HL-60/S4 treated with phorbol 12-myristate 13-acetate at 8.2 ng/mL for 4 days and 3 days (cell line): ENCODE data around the gene NISCH.

Experiments
- in situ Hi-C: fragments of 300-500 bp; cut with MboI; formaldehyde crosslinking; loops from 2 replicates; pipeline ENCODE4 v1.15.0; 2022; ENCODE audit warnings: low sequenced_read_pairs

NISCH gene

DNA sequence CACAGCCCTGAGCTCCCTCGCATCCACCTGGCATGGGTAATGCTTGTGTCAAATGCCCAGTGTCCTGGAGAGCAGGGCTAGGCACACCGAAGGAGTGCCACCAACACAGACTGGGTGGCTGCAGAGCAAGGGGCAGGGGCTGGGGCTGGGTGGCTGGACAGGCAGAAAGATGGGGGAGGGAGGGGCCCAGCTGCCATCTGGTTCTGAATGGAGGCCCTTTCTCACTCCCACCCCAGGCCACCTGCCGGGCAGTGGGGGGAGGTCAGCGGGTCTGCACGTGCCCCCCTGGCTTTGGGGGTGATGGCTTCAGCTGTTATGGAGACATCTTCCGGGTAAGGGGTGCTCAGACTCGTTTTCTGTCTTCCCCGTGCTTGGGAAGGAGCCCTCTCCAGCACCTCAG lies 56.7 kb downstream of the NISCH start:
- in situ Hi-C loops, result no loop called here

DNA sequence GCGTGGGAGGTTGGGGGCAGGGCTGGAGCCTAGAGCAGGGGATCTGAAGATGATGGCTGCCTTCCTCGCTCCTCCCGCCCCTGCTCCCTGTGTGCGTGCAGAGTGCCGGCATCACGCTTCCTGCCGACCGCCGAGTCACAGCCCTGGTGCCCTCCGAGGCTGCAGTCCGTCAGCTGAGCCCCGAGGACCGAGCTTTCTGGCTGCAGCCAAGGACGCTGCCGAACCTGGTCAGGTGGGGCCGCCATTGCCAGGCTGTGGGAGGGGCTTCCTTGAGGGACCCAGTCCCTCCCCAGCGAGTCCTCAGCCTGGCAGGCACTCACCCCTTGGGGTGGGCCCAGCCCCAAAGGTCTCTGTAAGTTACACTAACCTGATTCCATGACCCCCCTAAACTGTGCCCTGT lies 57.3 kb downstream of the NISCH start:
- in situ Hi-C loops, result no loop called here

DNA sequence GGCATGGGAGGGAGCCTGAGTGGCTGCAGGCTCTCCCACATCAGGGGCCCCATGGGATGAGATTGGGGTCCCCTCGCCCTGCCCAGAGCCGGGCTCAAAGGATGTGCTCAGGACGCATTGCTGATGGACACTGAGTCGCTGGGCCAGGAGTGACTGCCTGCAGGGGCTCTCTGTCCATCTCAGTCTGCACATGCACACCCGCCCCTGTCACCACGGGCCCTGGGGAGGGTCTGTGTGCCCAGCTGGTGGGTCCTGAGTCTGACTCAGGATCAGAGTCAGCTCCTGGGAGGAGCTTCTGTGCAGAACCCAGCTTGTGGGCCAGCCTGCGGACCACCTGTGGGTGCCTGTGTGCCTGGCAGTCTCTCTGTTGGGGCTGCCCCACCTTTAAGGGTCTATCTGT lies 57.9 kb downstream of the NISCH start:
- in situ Hi-C loops, result no loop called here

DNA sequence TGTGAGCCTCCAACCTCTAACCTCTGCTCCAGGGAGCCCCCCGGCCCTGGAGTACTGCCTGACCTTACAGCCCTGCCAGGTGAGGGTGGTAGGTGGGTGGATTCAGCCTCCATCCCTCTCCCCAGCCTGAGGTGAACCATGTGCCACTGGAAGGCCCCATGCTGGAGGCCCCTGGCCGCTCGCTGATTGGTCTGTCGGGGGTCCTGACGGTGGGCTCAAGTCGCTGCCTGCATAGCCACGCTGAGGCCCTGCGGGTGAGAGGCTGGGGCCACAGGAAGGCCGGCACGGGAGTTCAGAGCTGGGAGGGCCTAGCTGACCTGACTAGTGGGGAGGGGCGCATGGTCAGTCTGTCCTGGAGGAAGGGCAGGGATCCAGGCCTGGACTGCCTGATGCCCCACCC lies 59.2 kb downstream of the NISCH start:
- in situ Hi-C loops, result no loop called here

DNA sequence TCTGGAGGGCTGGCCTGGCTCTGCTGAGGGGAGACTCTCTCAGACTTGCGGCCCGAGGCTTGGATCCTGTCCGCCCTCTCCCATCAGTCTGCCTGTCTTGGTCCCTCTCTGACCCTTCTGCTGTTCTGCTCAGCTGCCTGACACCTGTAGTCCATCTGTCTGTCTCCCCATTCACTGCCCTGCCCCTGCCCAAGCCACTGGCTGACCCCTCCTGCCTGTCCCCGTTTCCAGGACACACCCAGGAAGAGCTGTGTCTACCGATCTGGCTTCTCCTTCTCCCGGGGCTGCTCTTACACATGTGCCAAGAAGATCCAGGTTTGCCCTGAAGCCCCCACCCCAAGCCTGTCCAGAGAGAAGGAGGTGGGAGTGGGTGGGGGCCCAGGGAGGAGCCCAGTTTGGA lies 59.8 kb downstream of the NISCH start:
- in situ Hi-C loops, result no loop called here

DNA sequence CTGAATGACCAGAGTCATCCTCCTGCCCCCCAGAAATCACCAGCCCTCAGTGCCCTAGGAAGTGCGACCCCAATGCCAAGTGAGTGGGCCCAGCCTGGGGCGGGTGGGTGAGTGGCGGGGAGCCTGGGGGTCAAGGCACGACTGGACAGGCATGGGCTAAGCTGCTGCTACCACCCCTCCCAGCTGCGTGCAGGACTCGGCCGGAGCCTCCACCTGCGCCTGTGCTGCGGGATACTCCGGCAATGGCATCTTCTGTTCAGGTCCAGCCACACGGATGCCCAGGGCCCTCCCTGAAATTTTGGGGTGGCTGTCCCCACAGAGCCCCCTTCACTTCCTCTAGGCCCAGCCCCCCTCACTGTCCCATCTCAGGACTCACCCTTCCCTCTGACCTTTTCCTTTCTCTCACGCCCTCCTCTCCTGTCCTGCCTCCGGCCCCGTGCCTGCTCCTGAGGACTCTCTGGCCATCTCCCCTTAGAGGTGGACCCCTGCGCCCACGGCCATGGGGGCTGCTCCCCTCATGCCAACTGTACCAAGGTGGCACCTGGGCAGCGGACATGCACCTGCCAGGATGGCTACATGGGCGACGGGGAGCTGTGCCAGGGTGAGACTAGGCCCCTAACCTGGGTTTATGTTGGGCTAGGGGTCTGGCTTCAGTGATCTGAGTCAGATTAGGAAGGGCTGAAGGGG lies 61.2 kb downstream of the NISCH start:
- in situ Hi-C loops, result no loop called here

DNA sequence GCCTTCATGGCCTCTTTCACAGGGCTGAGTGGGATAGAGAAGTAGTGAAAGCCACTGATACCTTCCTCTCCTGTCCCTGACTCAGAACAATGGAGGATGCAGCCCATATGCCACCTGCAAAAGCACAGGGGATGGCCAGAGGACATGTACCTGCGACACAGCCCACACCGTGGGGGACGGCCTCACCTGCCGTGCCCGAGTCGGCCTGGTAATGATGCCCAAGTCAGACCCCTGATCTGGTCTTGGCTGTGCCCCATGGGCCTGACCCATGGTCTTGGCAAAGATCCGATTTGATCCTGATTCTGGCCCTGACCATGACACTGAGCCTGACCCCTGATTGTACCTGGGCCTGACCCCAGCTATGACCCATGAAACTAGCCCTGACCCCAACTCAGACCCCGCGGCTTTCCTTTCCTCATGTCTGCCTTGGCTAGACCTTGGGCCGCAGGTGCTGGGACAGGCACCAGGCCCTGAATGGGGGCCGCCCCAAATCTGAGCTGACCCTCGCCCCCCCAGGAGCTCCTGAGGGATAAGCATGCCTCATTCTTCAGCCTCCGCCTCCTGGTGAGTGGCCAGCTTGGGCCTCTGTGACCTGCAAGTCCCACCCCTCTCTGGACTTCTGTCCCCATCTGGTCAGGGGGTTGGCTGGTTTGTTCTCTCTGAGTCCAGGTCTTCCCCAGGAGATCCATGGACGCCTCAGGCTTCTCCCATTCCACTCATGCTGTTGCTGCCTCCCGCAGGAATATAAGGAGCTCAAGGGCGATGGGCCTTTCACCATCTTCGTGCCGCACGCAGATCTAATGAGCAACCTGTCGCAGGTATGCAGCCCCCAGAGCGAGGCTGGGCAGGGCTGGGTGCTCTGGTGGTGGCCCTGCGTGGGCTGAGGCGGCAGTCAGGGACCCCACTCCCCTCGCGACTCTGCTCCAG lies 62.7 kb downstream of the NISCH start:
- in situ Hi-C loops, result no loop called here

DNA sequence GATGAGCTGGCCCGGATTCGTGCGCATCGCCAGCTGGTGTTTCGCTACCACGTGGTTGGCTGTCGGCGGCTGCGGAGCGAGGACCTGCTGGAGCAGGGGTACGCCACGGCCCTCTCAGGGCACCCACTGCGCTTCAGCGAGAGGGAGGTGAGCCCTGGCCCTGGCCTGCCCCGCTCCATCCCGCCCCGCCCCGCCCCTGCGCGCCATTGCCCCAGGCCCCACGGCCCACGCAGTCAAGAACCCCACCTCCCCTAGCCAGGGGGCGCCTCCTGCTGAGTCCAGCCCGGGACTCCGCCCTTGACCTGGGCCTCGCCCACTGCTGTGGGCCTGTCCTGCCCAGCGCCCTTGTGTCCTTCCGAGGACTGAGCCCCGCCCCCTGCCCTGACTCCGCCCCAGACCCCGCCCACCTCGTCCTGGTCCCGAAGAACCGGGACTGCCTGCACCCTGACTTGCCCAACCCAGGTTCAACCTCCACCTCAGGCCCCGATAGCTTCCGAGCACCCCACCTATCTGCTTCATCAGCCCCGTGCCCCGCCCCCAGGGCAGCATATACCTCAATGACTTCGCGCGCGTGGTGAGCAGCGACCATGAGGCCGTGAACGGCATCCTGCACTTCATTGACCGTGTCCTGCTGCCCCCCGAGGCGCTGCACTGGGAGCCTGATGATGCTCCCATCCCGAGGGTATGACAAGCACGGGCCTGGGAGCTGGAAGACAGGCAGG lies 63.5 kb downstream of the NISCH start:
- in situ Hi-C loops, result no loop called here

DNA sequence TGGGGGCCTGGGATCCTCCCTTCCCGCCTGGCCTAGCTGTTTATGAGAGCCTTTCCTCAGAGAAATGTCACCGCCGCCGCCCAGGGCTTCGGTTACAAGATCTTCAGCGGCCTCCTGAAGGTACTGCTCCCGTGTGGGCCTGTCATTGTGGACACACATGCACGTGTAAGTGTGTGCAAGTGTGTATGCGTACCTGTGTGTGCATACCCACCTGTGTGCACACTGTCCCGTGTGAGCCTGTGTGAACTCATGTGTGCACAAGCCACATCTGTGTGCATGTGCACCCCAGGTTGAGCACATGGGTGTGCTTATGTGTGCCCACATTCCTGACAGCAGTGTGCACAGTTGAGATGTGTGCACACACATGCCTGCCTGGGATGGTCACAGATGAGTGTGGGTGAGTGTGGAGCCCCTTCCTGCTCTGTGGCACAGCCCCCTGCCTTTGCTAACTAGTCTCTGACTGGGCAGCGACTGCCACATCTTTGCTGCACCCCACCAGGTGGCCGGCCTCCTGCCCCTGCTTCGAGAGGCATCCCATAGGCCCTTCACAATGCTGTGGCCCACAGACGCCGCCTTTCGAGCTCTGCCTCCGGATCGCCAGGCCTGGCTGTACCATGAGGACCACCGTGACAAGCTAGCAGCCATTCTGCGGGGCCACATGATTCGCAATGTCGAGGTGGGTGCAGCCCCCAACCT lies 64.2 kb downstream of the NISCH start:
- in situ Hi-C loops, result no loop called here

DNA sequence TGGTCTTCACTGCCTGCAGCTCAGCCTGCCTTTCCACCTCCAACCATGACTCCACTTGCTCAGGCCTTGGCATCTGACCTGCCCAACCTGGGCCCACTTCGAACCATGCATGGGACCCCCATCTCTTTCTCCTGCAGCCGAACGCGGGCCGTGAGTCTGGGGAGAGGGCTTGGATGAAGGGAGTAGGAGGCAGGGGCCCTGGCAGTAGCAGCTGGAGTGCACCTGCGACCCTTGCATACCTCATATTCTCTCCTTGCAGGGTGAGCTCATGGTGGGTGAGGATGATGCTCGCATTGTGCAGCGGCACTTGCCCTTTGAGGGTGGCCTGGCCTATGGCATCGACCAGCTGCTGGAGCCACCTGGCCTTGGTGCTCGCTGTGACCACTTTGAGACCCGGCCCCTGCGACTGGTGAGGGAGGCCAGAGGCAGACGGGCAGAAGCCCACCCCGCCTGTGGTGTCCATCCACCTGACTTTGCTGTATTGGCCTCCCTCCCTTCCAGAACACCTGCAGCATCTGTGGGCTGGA lies 64.8 kb downstream of the NISCH start:
- in situ Hi-C loops, result no loop called here

DNA sequence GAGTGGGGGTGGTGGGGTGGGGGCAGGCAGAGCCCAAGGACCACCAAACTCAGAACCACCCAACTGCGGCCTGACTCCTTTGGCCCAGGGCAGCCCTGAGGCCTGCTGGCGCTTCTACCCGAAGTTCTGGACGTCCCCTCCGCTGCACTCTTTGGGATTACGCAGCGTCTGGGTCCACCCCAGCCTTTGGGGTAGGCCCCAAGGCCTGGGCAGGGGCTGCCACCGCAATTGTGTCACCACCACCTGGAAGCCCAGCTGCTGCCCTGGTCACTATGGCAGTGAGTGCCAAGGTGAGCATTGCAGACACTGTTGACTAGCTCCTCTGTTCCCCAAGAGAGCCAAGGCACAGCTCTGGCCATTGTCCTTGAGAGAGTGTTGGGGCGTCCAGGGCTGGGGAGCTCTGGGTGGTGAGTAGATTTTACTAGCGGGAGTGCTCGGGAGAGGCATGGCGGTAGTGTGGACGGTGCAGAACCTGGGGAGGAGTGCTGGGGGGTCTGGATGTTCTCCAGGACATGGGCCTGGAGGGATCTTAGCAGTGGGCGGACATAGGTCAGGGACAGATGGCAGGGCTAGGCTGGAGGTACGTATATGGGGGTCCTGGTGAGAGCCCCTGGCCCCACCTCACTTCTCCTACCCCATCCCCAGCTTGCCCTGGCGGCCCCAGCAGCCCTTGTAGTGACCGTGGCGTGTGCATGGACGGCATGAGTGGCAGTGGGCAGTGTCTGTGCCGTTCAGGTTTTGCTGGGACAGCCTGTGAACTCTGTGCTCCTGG lies 65.5 kb downstream of the NISCH start:
- in situ Hi-C loops, result no loop called here

DNA sequence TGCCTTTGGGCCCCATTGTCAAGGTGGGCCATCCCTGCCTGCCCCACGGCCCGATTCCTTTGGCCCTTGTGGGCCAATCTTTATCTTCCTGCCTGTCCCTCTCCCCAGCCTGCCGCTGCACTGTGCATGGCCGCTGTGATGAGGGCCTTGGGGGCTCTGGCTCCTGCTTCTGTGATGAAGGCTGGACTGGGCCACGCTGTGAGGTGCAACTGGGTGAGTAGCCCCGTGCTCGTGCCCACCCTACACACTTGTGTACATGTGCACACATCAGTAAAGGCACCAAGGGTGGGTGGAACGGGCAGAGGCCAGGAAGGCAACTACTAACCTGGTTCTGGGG lies 66.1 kb downstream of the NISCH start:
- in situ Hi-C loops, result no loop called here

DNA sequence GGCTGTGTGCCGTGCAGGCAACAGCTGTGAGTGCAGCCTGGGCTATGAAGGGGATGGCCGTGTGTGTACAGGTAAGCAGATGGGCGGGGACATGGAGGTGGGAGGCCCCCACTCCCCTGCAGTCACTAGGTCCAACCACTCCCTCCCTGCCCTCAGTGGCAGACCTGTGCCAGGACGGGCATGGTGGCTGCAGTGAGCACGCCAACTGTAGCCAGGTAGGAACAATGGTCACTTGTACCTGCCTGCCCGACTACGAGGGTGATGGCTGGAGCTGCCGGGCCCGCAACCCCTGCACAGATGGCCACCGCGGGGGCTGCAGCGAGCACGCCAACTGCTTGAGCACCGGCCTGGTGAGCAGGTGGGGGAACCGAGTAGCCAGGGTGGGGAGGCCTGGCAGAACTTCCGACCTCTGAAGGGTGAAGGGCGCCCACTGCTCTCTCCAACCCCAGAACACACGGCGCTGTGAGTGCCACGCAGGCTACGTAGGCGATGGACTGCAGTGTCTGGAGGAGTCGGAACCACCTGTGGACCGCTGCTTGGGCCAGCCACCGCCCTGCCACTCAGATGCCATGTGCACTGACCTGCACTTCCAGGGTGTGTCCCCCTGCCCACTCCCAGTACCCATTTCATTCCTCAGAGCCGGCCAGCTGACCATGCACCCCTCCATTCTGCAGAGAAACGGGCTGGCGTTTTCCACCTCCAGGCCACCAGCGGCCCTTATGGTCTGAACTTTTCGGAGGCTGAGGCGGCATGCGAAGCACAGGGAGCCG lies 66.7 kb downstream of the NISCH start:
- in situ Hi-C loops, result no loop called here

DNA sequence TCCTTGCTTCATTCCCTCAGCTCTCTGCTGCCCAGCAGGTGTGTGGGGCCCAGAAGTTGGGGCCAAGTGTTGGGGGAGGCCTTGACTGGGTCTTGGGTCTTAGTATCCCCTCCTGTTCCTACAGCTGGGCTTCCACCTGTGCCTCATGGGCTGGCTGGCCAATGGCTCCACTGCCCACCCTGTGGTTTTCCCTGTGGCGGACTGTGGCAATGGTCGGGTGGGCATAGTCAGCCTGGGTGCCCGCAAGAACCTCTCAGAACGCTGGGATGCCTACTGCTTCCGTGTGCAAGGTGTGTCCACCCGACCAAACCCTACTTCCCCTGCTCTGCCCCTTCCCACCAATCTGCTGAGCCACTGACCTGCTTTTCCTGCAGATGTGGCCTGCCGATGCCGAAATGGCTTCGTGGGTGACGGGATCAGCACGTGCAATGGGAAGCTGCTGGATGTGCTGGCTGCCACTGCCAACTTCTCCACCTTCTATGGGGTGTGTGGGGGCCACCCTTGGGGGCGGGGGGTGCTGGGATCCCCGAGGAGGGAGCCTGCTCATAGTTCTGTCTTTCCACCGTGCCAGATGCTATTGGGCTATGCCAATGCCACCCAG lies 67.3 kb downstream of the NISCH start:
- in situ Hi-C loops, result no loop called here

DNA sequence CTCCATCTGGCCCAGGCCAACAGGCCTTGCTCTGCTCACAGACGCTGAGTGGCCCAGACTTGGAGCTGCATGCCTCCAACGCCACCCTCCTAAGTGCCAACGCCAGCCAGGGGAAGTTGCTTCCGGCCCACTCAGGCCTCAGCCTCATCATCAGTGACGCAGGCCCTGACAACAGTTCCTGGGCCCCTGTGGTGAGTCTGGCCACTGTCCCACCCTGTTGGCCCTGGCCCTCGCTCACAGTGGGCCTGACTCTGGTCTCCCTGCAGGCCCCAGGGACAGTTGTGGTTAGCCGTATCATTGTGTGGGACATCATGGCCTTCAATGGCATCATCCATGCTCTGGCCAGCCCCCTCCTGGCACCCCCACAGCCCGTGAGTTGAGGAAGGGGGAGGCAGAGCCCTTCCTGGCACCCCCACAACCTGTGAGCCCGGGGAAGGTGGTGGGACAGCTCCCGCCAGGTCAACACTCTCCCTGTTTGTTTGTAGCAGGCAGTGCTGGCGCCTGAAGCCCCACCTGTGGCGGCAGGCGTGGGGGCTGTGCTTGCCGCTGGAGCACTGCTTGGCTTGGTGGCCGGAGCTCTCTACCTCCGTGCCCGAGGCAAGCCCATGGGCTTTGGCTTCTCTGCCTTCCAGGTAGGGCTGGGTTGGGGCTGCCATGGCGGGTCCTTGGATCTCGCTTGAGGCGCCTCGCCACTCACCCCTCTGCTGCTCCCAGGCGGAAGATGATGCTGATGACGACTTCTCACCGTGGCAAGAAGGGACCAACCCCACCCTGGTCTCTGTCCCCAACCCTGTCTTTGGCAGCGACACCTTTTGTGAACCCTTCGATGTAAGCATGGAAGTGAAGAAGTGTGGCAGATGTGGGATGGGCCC lies 68.2 kb downstream of the NISCH start:
- in situ Hi-C loops, result no loop called here

DNA sequence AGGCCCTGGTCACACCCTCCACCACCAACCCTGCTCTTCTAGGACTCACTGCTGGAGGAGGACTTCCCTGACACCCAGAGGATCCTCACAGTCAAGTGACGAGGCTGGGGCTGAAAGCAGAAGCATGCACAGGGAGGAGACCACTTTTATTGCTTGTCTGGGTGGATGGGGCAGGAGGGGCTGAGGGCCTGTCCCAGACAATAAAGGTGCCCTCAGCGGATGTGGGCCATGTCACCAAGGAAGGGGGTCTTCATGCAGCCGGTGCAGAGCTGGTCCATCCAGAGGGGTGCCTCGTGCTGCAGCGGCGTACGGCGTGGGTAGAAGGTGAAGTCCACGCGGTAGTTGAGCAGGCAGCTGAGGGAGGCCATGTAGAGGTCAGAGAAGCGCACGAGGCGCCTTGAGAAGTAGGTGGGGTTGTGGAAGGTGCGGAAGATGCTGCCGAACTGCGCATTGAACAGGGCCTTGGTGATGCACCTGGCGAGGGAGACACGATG lies 68.9 kb downstream of the NISCH start:
- in situ Hi-C loops, result no loop called here

DNA sequence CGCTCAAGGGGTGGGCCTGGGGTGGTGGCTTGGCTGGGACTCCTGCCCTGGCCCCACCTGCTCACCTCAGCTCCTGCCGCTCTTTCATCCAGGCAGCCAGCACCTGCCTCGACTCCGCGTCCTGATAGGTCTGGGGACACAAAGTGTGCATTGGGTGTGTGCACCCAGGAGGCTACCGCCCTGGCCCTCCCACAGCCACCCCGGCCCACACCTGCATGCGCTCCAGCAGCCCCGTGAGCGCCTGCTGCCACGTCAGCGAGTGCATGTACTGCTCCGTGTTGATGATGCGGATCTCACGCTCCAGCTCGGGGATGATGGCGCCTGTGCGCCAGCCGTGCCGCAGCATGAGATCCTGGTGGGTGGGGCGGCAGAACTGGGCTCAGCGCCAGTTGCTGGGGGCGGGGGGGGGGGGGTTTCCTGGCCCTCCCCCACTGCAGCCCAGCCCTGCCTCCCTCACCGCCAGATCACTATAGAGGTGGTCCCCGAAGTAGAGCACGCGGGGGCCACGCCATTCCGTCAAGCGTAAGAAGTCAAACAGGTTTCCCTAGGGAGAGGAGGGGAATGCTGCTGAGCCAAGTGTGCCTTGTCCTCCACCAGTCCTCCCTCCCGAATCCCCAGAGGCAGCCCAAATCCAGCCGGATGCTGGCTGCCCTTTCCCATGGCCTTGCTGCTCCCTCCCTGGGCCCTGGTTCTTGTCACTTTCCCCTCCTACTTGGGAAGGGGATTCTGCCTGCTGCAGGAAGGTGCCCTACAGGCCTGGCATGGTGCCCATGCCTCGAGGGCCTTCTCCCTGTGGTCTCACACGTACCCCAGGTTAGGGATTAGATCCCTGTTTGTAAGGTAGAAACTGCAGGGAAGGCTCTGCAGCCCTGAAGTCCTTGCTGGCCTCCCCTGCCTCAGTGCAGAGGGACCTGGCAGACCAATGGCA lies 69.6 kb downstream of the NISCH start:
- in situ Hi-C loops, result no loop called here
